DMS53 (cell line): ENCODE data around the gene GLIPR1.
A peak's percentile ranks its signal among the peaks of the same experiment; 100 is the strongest.
"Not testable (repeated sequence)": the region's sequence is repeated elsewhere in the genome, so short reads cannot be mapped to it uniquely, and the experiment has no call there.

ENCODE experiments used
- DNase-seq: peaks from one replicate; lab custom pipeline; 2025; lab: John Stamatoyannopoulos, UW

The GLIPR1 gene

DNA sequence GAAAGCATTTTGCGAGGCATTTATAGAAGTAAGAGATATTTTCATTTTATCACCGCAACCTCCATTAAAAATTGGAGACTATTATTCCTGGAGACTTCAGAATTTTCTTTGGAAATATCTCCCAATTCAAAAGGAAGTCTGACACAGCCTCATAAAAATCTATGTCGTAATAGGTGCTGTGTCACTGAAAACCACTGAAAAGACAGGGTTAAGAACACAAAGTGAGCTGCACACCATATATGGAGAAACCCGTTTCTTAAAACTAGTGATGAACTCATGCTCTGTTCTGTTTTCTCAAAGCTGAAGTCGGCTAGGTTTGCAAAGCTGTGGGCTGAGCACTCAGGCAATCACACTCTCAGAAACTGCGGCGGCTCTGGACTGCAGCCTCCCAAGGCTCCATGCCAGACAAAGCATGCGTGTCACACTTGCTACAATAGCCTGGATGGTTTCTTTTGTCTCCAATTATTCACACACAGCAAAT lies at the start of gene GLIPR1:
GLIPR1 (plus strand) TSS at position 287 of the 481 bp plus-strand sequence; CDS start at position 413, 126 bp downstream.
- peak; percentile 69 for DNase-seq

DNA sequence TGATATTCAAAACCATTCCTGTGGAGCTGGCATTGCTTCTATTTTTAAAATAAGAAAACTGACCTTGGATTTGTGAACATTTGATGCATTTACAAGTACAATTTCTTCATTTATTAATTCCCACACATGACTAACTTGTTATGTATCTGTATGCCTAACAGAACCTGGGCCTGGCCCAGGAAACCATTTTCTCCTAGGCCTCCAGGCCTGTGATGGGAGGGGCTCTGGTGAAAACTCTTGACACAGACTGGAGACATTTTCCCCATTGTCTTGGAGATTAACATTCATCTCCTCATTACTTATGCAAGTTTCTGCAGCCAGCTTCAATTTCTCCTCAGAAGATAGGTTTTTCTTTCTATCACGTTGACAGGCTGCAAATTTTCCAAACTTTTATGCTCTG lies 47.6 kb upstream of the GLIPR1 start:
- DNase-seq = no peak

DNA sequence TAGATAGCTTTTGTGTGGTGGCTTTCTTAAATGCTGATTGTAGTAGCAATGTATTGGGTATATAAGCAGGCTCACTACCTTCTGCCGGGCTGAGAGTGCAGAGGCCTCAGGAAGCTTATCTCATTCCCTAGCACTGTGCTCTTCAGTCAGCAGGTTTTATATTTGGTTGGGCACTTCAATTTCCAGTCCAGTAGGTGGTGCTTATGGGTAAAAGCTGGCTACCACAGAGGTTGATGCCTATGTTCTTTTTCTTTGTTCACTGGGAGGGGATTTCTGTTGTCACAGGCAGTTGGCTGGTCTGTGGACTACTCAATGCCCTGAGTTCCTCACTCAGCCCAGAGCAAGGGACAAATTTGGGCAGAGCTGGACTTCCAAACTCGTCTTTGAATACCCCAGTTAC lies 43.0 kb upstream of the GLIPR1 start:
- peak; percentile 17 for DNase-seq

DNA sequence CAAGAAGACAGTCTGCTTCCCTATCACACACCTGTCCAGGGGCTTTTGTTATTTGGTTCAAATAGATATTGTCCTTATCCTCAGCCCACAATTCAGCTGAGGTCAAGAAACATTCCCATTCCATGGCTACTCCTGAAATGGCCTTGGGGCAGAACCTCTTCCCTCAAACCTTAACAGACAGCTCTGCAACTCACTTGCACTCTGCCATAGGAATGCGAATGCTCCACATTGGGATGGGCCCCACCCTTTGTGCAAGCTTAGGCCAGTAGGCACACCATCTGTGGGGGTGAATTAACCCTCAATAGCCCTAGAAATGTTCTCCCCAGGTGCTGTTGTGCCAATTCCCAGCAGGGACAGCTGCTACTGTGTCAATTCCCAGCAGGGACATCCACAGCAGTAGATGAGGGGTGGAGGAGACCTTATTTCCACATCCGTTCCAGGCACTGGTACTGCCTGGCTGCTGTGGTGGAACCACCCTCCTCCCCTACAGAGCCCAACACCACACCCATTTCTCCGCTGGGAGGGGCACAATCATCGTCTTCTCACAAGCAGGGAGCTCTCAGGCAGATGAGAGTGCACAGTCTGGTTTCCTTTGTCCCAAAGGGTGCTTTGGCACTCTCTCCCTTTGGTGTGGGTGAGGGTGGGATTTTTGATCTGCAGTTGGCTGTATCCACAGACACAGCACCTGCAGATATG lies 42.3 kb upstream of the GLIPR1 start:
- DNase-seq = no peak

DNA sequence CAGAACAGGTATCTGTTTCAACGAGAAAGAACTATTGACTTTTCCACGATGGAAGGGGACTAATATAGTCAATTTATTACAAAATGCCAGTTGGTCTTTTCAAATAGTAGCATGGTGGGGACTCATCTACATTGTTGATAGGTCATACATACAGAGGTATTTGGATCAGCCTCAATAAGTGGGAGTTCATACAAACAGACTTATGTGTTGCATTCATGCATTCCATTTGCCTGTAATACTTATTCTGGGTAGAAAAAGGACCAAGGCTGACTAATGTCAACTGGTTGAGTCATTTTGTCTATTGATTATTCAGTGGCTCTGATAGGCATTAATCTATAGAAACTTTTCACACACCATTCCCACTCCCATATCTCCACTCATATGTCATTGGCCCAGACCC lies 41.5 kb upstream of the GLIPR1 start:
- no peak for DNase-seq

DNA sequence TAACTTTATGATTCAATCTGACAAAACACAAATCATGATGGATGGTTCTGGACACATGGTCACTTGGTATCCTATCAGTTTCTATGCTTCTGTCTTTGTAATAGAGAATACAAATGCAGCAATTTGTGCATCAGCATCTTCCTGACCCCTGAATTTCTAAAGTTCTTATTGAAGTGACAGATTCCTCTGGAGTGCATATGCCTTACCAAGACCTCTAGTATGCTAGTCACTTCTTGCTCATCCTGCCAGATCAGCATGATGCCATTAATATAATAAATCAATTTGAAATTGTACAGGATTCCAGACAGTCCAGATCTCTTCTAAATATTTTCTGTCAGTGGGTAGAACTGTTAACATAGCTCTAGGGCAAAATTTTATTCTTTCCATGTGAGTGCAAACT lies 40.6 kb upstream of the GLIPR1 start:
- DNase-seq = no peak

DNA sequence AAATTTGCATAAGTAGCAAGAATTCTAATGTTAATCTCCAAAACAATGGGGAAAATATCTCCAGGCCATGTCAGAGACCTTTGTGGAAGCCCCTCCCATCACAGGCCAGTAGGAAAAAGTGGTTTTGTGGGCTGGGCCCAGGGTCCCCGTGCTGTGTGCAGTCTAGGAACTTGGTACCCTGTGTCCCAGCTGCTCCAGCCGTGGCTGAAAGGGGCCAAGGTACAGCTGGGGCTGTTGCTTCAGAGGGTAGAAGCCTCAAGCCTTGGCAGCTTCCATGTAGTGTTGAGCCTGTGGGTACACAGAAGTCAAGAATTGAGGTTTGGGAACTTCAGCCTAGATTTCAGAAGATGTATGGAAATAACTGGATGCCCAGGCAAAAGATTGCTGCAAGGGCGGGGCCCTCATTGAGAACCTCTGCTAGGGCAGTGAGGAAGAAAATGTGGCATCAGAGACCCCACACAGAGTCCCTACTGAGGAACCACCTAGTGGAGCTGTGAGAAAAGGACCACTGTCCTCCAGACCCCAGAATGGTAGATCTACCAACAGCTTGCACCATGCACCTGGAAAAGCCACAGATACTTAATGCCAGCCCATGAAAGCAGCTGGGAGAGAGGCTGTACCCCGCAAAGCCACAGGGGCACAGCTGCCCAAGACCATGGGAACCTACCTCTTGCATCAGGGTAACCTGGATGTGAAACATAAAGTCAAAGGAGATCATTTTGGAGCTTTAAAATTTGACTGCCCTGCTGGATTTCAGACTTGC lies 38.7 kb upstream of the GLIPR1 start:
- DNase-seq = not testable (repeated sequence)

DNA sequence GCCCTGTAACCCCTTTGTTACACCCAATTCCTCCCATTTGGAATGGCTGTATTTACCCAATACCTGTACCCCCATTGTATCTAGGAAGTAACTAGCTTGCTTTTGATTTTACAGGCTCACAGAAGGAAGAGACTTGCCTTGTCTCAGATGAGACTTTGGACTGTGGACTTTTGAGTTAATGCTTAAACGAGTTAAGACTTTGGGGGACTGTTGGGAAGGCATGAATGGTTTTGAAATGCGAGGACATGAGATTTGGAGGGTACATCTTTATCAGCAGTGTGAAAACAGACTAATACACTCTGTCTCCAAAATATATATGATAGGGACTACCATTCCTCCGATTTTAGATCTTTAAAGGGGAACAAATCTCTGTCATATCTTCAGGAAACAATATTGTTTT lies 38.1 kb upstream of the GLIPR1 start:
- not testable (repeated sequence) for DNase-seq

DNA sequence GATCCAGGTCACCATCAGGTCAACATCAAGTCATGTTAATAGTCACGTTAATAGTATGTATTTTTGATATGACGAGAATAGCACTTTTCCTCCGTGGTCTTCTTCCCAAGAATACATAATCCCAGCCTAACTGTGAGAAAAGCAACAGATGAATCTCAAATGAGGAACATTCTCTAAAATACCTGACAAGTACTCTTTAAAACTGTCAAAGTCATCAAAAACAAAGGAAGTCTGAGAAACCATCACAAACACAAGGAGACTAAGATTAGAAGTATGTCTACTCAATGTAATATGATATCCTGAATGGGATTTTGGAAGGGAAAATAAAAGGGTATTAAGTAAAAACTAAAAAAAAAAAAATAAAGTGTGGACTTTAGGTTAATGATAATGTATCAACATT lies 36.8 kb upstream of the GLIPR1 start:
- no peak for DNase-seq

DNA sequence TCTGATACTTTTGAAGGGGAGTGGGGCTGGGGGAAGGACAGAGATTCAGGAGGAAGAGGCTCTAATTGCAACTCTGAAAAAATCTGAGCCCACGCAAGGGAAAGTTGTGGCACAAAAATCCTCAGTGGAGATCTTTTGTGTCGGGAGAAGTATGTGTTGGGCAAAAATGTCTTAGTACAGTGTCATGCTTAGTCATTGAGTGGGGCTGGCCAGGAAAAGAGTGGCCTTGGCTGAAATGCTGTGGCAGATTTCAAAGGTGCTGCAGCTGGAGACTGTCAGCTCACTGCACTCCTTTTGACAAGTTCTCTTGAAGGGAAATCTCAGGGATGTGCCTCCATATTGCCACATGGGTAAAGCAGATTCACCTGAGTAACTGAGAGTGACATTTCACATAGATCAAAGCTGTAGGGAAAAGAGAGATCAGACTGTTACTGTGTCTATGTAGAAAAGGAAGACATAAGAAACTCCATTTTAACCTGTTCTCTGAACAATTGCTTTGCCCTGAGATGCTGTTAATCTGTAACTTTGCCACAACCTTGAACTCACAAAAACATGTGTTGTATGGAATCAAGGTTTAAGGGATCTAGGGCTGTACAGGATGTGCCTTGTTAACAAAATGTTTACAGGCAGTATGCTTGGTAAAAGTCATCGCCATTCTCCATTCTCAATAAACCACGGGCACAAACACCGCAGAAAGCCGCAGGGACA lies 36.0 kb upstream of the GLIPR1 start:
- DNase-seq = no peak

DNA sequence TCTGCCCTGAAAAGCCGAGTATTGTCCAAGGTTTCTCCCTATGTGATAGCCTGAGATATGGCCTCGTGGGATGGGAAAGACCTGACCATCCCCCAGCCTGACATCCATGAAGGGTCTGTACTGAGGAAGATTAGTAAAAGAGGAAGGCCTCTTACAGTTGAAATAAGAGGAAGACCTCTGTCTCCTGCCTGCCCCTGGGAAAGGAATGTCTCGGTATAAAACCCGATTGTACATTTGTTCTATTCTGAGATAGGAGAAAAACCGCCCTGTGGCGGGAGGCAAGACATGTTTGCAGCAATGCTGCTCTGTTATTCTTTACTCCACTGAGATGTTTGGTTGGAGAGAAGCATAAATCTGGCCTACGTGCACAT lies 35.4 kb upstream of the GLIPR1 start:
- not testable (repeated sequence) for DNase-seq

DNA sequence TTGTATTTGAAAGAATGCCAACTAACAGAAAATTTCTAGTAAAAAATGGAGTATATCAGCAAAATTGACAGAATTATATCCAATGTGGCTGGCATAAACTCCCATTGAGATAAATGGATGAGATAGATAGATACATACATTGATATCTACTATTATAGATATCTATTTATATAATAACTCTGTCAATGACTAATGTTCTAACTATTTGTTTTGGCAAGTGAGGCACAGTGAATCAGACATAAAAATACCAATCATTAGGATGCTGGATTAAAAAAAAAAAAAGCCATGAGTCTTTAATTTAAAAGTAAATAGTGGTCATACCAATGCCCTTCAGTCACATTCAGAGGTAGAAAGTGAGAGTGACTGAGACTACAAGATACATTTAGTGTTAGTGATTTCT lies 33.7 kb upstream of the GLIPR1 start:
- DNase-seq = no peak

DNA sequence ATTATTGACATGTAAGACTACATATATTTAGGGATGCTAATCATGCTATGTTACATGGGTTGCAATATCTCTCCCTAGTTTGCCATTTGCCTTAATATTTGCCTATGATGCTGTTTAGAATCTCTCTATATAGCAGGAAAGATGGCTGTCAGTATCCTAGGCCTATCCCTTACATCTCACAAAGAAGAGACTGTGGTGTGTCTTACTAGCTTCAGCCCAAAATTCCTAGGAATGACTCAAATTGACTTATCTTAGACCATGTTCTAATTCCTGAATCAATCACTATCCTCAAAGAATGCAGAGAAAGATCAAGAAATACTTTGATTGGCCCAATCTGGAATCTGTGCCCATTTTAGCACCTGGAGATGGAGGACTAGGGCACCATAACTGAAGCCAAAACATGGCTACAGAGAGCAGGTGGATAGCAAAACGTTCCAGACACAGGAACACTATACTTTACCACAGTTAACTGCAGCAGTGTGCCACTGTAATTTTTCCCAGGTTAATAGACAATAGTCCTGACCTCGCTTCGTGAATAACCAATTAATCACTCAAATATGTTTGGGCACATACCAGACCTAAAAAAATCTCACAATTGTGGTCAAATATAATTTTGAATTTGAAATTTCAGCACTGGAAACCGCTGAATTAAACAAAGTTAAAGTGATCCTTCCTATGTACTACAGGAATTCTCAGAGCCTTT lies 32.7 kb upstream of the GLIPR1 start:
- no peak for DNase-seq

DNA sequence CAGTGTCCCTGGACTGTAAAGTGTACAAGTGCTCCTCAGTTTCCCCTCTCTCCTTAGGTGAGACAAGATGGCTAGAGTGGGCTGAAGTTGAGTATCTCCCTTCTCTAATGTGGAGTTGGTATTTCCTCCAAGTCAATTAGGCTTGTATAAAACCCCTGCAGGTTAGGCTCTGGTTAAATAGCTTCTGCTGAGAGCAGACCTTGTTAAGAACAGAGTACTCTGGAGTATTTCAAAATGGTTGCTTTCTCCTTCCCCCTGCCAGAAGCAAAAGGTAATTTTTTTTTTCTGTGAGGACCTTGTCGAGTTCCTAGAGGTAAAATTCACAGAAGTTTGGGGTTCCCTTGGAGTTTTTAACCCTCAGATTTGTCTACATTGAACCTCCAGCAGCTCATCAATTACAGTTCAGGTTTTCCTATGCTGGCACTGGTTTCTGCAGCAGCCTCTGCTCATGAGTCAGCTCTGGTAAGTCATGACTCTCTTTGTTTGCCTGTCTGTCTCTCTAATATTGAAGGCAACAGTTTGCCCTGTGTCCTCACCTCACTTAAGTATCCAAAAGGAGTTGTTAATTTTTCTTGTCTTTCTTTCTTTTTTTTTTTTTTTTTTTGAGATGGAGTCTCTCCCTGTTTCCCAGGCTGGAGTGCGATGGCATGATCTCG lies 27.8 kb upstream of the GLIPR1 start:
- DNase-seq = no peak

DNA sequence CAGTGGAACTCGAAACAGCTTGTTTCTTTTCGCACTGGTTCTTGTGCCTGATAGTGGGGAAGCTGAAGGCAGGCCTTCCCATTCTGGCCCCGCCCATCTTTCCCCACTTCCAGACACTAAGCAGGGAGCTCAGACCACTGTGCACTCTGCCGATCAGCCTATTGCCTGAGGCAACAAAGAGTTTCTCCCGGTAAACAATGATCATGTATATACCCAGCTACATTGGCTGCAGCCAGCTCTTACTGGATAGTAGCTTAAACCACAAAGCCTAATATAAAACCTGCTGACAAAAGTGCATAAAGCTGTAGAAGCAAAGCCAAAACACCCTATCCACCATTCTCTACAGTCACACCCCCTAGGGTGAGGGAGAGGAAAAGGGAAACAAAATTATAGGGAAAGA lies 24.7 kb upstream of the GLIPR1 start:
- DNase-seq = no peak

DNA sequence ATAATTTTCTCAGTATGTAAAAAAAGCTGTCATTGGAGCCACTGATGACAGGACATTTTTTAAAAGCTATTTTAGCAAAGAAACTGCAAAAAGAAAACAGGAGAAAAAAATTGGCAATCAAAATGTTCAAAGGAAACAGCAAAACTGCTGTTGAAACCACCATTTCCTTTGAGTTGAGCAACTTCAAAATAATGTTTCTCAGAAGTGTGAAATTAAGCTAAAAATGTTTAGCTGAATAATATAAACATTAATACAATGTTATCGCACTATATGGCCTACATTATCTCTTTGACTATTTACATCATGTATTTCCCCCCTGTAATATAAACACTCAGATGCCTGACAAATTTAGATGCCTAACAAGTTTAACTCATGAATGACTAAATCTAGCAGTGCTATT lies 23.4 kb upstream of the GLIPR1 start:
- DNase-seq = no peak

DNA sequence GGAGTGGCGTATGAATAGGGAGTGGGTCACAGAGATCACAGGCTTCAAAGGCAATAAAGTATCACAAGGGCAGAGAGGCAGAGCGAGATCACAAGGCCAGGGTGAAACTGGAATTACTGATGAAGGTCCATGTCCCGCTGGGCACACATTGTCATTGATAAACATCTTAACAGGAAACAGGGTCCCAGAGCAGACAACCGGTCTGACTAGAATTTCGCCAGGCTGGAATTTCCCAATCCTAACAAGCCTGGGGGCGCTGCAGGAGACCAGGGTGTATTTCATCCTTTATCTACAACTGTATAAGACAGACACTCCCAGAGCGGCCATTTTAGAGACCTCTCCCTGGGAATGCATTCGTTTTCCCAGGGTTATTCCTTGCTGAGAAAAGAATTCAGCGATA lies 22.7 kb upstream of the GLIPR1 start:
- DNase-seq = peak; percentile 39

DNA sequence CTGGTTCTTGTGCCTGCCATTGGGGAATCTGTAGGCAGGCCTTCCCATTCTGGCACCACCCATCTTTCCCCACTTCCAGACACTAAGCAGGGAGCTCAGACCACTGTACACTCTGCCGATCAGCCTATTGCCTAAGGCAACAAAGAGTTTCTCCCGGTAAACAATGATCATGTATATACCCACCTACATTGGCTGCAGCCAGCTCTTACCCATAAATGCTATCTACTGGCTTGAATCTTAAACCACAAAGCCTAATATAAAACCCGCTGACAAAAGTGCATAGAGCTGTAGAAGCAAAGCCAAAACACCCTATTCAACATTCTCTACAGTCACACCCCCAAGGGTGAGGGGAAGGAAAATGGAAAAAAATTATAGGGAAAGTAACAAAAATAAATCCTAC lies 20.8 kb upstream of the GLIPR1 start:
- no peak for DNase-seq

DNA sequence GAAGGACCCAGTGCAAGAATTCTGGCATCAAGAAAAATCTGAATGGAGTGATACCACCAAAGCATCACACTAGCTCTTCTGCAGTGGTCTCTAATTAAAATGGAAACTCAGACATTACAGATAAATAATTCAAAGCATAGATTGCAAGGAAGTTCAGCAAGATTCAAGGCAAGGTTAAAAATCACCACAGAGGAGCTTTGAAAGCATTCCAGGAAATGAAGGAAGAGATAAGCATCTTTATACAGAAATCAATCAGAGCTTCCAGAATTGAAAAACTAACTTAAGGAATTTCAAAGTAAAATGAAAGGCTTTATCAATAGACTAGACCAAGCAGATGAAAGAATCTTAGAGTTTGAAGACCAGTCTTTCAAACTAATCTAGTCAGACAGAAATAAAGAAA lies 20.4 kb upstream of the GLIPR1 start:
- DNase-seq = no peak

DNA sequence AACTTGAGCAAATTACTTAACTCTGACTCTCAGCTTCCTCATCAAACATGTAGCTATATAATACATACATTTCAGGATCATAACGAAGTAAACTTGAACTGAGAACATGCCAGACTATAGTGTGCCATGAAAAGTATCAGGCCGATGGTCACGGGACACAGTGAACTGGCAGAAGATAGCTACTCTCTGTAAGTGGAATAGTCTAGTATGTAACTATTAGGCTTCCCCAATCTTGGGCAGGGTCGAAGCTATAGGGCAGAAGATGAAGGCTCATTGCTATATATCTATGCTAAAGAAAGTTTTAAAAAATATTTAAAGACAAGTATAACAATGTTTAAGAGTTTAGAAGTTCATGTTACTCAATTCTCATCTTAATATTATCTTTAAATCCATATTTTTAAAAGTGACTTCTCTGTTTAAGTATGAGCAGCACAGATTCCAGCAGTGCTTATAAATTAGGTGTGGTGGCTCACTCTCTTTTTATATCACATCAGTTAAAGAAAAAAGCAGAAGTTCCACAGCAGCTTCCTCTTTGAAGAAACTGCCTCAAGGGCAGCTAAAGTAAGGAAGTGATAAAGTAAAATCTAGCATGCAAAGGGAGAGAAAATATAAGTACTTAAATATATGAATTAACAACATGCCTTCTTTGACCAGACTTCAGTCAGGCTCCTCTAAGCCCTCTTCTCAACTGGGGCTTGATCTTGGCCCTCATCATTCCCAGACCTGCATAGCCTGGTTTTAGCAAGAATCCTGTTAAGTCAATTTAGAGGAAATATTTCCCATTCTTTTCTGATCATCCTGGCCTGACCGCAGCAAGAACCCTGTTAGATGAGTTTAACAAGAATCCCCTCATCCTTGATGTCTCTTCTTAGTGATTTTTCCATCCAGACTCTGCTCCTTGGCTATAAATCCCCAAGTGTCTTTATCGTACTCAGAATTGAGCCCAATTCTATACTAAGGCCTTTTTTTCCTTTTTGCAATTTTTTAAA lies 8.4 kb upstream of the GLIPR1 start:
- no peak for DNase-seq

DNA sequence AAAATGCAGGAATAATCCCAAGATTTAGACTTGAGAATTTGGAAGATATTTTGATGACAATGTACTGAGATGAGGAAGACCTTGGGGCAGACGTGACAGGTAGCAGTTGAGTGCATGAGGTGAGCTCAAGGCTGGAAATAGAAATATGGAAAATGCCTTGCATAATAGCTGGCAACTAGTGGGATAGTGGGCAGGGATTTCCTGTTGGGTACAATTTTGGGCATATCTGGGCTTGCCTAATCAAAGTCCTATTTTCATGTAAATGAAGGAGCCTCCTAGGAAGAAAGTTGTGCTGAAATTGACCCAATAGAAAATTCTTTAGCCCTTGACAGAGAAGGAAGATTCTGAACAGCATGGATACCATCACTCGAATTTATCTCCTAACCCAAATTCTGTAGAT lies 6.4 kb upstream of the GLIPR1 start:
- no peak for DNase-seq
